ENCODE results near the gene MTMR1.

The MTMR1 gene

DNA sequence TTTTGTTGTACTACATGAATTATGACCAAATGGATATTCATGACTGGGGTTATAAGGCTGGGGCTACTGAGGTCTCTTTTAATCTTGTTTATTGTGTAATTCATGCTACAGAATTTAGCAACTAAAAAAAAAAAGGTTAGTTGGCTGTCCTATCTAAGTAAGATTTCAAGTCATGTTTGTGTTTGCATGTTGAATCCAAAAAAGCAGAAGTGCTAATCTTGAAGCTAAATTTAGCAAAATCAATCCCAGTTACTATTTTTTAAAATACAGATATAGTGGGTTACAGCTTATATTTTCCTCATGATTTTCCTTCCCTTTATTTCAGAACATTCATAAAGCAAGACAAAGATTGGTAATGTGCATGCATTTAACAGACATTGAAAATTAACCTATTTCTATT is 19.4 kb downstream of the MTMR1 start:
- Histone ChIP-seq H3K9ac (ENCODE audit: low read depth, low read length) (no peak overlapping the region), H3K9me3 (ENCODE audit: control insufficient read depth, insufficient read depth, low read length) (no peaks in the 10 kb centered on the region), H3K36me3 (ENCODE audit: insufficient read depth, low read length) (no peaks in the 10 kb centered on the region), H3K4me1 (ENCODE audit: insufficient read depth, low read length) (peaks cover 12% of the 10 kb centered on the region)

DNA sequence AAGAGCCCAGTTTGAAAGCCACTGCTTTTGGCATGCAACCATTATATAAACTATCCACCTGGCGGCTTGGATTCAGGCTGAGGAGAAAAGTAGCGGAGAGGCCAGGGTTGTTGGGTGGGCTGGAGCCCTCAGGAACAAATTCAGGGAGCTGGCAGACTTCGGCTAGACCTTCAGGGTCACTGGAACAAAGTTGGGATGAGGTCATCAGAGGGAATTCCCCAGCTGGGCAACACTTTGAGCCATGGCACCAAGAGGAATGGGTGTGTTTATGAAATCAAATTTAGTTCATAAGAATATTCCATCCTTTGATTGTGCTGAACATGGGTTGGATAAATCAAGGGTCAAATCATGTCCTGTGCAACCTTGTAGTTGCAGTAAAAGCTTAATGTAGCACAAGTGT is 22.0 kb downstream of the MTMR1 start:
- H3K36me3 ChIP-seq (ENCODE audit: insufficient read depth, low read length) = no peaks in the 10 kb centered on the region
- H3K4me1 ChIP-seq (ENCODE audit: insufficient read depth, low read length) = peaks cover 8% of the 10 kb centered on the region
- H3K9ac ChIP-seq (ENCODE audit: low read depth, low read length) = no peak overlapping the region
- H3K9me3 ChIP-seq (ENCODE audit: control insufficient read depth, insufficient read depth, low read length) = no peaks in the 10 kb centered on the region

DNA sequence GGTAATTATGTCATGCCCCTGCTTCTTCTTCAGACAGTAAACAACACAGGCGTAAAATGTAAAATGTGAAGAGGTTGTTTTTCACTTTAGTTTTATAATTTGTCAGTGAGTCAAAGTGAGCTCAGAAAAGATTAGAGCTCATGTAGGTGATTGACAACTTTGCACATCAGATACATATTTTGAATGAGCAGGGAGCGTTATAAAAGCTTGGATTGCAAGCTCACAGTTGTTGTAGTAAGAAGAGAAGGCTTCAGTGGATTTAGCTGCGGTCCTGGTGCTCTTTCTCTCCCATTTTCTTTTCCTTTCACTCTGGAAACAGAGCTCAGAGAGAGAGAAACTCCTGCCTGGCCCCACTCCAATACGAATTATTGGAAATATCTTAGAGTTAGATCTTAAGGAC is 26.4 kb downstream of the MTMR1 start:
- H3K36me3 ChIP-seq (ENCODE audit: insufficient read depth, low read length) = no peaks in the 10 kb centered on the region
- H3K9me3 ChIP-seq (ENCODE audit: control insufficient read depth, insufficient read depth, low read length) = no peaks in the 10 kb centered on the region; the same call in 1 of the 2 replicates
- no peaks in the 10 kb centered on the region for H3K4me1 ChIP-seq (ENCODE audit: insufficient read depth, low read length)
- no peak overlapping the region for H3K9ac ChIP-seq (ENCODE audit: low read depth, low read length)

DNA sequence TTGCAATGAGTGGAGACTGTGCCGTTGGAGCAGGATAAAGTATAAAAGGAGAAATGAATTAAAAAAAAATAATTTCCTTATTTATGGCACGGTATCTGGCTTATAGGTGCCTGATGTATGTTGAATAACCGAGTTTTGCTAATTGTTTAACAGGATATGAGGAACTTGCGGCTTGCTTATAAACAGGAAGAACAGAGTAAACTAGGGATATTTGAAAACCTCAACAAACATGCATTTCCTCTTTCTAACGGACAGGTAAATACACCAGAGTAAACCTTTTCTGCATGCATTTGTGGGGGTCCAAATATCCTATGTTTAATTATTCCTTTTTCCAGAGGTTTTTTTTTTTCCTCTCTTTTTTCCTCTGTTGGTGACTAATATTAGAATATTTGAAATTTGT is 36.8 kb downstream of the MTMR1 start:
- H3K4me1 ChIP-seq (ENCODE audit: insufficient read depth, low read length) = 0 out of 2 replicates have a peak, but pooled peaks cover 2% of the 10 kb centered on the region
- no peak overlapping the region for H3K9ac ChIP-seq (ENCODE audit: low read depth, low read length)
- H3K9me3 ChIP-seq (ENCODE audit: control insufficient read depth, insufficient read depth, low read length) = no peaks in the 10 kb centered on the region
- H3K36me3 ChIP-seq (ENCODE audit: insufficient read depth, low read length) = no peaks in the 10 kb centered on the region

DNA sequence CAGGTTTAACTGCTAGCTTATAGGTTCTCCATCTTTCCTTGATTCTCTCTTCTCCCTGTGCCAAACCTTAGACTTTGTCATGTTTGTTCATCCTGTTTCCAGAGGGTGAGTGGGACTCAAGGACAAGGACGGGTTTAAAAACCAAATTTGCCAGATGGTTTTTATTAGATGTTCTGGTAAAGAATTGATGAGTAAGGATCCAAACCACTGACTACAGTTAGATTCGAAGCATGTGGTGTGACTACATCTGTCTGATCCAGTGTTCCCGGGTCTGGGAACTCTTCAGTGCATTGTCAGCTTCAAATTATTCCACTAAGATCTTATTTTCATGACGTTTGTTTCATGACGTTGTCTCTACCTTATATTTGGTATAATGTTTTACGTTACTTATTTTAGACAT is 37.5 kb downstream of the MTMR1 start:
- no peaks in the 10 kb centered on the region for H3K9me3 ChIP-seq (ENCODE audit: control insufficient read depth, insufficient read depth, low read length)
- H3K36me3 ChIP-seq (ENCODE audit: insufficient read depth, low read length) = no peaks in the 10 kb centered on the region
- 0 out of 2 replicates have a peak, but pooled peaks cover 2% of the 10 kb centered on the region for H3K4me1 ChIP-seq (ENCODE audit: insufficient read depth, low read length)
- H3K9ac ChIP-seq (ENCODE audit: low read depth, low read length) = no peak overlapping the region

DNA sequence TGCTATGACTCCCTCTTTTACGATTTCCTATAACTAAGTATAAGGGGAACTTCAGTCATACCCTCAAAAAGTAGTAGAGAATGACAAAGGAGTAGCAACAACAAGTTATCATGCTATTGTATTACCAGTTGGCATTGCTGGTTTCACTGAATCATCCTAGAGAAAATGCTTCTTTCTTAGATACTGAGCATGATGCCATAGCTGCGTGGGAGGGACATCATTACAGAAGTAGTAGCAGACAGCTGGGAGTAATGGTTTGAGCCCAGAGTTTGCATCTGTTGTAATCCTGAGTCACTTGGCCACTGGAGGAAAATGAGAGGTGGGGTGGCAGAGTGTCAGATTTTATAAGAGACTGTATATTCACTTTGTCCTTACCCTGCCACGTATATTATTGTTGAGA is 38.6 kb downstream of the MTMR1 start:
- H3K36me3 ChIP-seq (ENCODE audit: insufficient read depth, low read length) = no peaks in the 10 kb centered on the region
- no peak overlapping the region for H3K9ac ChIP-seq (ENCODE audit: low read depth, low read length)
- no peaks in the 10 kb centered on the region for H3K9me3 ChIP-seq (ENCODE audit: control insufficient read depth, insufficient read depth, low read length)
- H3K4me1 ChIP-seq (ENCODE audit: insufficient read depth, low read length) = 0 out of 2 replicates have a peak, but pooled peaks cover 2% of the 10 kb centered on the region

DNA sequence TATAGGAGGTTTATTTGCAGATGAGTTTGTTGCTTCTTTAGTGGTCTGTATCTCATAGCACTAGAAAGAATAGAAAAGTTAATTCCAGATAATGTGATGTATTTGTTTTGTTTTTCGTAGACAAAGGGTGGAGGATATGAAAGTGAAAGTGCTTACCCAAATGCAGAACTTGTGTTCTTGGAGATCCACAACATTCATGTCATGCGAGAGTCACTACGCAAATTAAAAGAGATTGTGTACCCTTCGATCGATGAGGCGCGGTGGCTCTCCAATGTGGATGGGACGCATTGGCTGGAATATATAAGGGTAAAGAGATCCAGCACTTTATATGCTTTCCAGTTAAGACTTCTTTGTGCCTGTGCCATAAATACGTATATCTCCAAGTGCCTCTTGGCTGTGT is 43.3 kb downstream of the MTMR1 start:
- peaks cover 3% of the 10 kb centered on the region; the same call in 1 of the 2 replicates for H3K36me3 ChIP-seq (ENCODE audit: insufficient read depth, low read length)
- H3K9ac ChIP-seq (ENCODE audit: low read depth, low read length) = no peak overlapping the region
- no peaks in the 10 kb centered on the region for H3K9me3 ChIP-seq (ENCODE audit: control insufficient read depth, insufficient read depth, low read length)
- no peaks in the 10 kb centered on the region for H3K4me1 ChIP-seq (ENCODE audit: insufficient read depth, low read length)

DNA sequence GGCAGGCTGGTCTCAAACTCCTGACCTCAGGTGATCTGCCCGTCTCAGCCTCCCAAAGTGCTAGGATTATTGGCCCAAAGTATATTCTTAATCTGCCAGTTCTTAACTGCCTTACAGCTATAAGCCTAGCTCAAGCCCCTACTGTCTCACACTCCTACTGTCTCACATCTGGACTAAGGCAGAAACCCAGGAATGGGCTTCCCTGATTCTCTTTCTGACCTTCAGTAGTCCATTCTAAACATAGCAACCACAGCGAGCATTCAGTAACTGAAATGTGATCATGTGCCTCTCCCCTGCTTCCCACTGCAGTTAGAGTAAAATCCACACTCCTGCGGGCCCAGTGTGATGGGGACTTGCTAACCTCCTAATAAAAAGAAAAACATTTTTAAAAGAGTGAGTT is 58.9 kb downstream of the MTMR1 start:
- Histone ChIP-seq H3K4me1 (ENCODE audit: insufficient read depth, low read length) (no peaks in the 10 kb centered on the region), H3K9me3 (ENCODE audit: control insufficient read depth, insufficient read depth, low read length) (no peaks in the 10 kb centered on the region)

DNA sequence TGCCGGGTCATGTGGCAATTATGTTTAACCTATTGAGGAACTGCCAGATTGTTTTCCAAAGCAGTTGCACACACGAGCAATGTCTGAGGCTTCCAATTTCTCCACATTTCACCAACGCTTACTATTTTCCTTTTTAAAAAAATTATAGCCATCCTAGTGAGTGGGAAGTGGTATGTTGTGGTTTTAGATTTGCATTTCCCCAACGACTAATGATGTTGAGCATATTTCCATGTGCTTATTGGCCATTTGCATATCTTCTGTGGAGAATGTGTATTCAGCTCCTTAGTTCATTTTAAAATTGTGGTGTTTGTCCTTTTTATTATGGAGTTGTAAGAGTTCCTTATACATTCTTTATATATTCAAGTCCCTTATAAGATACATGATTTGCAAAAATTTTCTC is 60.2 kb downstream of the MTMR1 start:
- Histone ChIP-seq H3K9me3 (ENCODE audit: control insufficient read depth, insufficient read depth, low read length) (no peaks in the 10 kb centered on the region), H3K4me1 (ENCODE audit: insufficient read depth, low read length) (no peaks in the 10 kb centered on the region), H3K9ac (ENCODE audit: low read depth, low read length) (no peak overlapping the region), H3K36me3 (ENCODE audit: insufficient read depth, low read length) (no peaks in the 10 kb centered on the region)

More for the DNA sequence above, 58.9 kb downstream of the MTMR1 start:
- Histone ChIP-seq H3K9ac (ENCODE audit: low read depth, low read length) (no peak overlapping the region), H3K36me3 (ENCODE audit: insufficient read depth, low read length) (no peaks in the 10 kb centered on the region)

DNA sequence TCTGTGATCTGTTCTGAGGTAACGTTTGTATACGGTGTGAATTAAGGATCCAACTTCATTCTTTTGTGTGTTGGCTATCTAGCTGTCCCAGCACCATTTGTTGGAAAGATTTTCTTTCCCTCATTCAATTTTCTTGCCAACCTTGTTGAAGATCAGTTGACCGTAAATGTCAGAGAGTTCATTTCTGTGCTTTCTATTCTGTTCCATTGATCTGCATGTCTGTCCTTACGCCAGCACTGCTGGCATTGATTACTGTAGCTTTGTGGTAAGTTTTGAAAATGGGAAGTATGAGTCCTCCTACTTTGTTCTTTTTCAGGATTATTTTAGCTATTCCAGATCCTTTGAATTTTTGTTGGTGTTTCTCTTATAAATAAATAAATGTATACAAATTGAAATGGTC is 60.8 kb downstream of the MTMR1 start:
- Histone ChIP-seq H3K9ac (ENCODE audit: low read depth, low read length) (no peak overlapping the region), H3K4me1 (ENCODE audit: insufficient read depth, low read length) (no peaks in the 10 kb centered on the region), H3K9me3 (ENCODE audit: control insufficient read depth, insufficient read depth, low read length) (no peaks in the 10 kb centered on the region), H3K36me3 (ENCODE audit: insufficient read depth, low read length) (no peaks in the 10 kb centered on the region)

DNA sequence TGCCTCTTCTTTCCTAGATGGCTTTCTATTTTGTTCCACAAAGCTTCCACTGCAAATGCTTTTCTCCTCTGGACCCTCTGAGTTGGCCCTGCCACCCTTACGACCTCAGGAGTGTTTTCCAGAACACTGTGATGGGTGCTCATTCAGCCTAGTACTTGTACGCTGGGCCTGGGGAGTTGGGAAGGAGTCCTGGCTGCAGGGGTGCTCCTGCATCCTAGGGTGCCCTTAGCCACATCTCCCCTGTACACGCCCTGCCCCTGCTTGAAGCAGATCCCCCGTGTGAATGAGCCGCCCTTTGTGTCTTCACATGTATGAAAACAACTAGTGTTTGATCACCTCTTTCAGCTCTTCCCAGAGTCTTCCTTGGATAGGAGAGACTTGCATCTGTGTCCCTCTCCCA is 64.2 kb downstream of the MTMR1 start:
- Histone ChIP-seq H3K4me1 (ENCODE audit: insufficient read depth, low read length) (0 out of 2 replicates have a peak, but pooled peaks cover 3% of the 10 kb centered on the region), H3K9me3 (ENCODE audit: control insufficient read depth, insufficient read depth, low read length) (no peaks in the 10 kb centered on the region), H3K9ac (ENCODE audit: low read depth, low read length) (no peak overlapping the region), H3K36me3 (ENCODE audit: insufficient read depth, low read length) (no peaks in the 10 kb centered on the region)

DNA sequence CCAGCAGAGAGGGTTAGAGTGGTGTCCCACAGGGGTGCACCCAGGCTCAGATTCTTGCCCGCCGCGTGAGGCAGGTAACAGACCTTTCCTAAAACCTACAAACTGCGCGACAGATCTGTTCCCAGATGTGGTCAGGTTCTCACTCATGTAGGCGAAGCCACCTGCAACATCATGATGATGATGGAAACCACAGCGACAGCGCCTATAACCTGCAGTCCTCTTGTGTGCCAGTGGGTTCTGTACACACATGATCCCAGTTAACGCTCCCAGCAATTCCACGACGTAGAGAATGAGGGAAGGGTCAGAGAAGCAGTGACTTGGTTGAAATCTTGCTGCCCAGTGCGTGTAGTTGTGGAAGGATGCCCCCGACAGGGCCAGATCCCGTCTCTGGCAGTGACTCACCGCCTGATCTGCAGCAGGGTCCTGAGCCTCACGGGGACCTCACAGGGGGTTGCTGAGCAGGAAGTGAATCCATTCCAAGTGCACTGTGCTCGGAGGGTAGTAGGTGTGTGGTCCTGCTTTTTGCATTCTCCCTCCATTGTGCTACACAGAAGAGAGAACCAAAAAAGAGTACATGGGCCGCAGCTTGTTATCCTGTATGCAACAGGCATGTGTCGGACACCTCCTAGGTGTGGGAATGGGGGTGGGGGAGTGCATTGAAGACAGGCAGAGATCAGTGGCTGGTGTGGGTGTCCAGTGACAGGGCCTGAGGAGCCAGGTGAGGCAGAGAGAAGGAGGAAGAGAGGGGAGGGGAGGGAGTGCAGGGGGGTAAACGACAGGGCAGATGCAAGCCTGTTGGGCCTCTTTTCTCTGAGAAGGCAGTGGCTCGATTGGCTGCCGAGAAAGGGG is 66.6 kb downstream of the MTMR1 start:
- H3K36me3 ChIP-seq (ENCODE audit: insufficient read depth, low read length) = no peaks in the 10 kb centered on the region
- peaks cover 11% of the 10 kb centered on the region; the same call in 1 of the 2 replicates for H3K4me1 ChIP-seq (ENCODE audit: insufficient read depth, low read length)
- H3K9ac ChIP-seq (ENCODE audit: low read depth, low read length) = no peak overlapping the region
- H3K9me3 ChIP-seq (ENCODE audit: control insufficient read depth, insufficient read depth, low read length) = no peaks in the 10 kb centered on the region

DNA sequence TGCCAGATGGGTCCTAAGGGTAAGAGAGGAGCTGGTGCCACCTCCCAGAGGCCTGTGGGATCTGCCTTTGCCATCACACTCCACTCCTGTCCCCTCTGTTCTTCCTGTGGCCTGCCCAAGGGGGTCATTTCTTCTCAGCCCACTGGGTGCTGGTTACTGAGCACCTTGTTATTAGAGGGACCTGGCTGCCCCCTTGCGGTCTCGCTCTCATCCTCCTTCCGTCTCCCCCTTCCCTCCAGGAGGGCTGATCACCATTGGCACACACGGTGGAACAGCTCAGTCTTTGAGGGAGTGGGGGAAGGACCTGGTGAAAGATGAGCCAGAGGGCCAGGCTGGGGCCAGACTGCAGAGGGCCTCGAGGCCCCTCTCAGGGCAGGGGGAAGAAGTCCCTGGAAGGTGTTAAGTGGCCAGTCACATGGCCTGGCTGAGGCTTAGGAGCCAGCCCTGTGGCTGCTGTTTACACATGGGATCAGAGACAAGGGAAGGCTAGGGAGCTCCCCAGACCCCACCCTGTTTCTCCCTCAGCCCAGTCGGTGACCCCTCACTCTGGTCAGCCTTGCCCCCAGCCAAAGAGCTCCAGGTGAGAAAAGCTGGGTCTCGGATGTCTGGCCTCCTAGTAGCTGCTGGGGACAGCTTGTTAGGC is 68.1 kb downstream of the MTMR1 start:
- no peaks in the 10 kb centered on the region for H3K36me3 ChIP-seq (ENCODE audit: insufficient read depth, low read length)
- H3K9me3 ChIP-seq (ENCODE audit: control insufficient read depth, insufficient read depth, low read length) = no peaks in the 10 kb centered on the region
- peaks cover 23% of the 10 kb centered on the region; the same call in 1 of the 2 replicates for H3K4me1 ChIP-seq (ENCODE audit: insufficient read depth, low read length)
- no peak overlapping the region for H3K9ac ChIP-seq (ENCODE audit: low read depth, low read length)

DNA sequence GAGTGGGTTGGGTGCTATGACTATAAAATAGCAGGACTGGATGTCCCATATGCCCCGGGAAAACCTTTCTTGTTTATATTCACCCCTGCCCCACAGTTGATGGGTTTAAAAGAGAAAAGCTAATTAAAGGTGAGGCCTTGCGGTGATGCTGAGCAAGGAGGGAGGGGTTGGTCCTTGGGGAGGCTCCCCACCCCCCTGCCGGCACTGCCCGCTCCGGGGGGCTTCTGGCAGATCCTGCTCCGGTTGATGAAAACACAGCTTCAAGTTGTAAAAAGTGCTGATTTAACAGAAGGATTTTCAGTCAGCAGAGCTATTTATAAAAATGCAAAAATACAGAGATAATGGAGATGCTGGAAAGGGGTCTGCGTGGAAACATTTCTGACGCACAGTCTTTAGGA is 68.6 kb downstream of the MTMR1 start:
- Histone ChIP-seq H3K9ac (ENCODE audit: low read depth, low read length) (no peak overlapping the region), H3K36me3 (ENCODE audit: insufficient read depth, low read length) (no peaks in the 10 kb centered on the region)

More for the DNA sequence above, 68.6 kb downstream of the MTMR1 start:
- peaks cover 28% of the 10 kb centered on the region; the same call in 1 of the 2 replicates for H3K4me1 ChIP-seq (ENCODE audit: insufficient read depth, low read length)
- H3K9me3 ChIP-seq (ENCODE audit: control insufficient read depth, insufficient read depth, low read length) = no peaks in the 10 kb centered on the region
